Measurements from ENCODE around the gene NPEPPS. TPM values are rescaled to one million over a fixed set of nuclear protein-coding genes. Genes with fewer than 3 reads are reported as not detected.

Gene NPEPPS
- total RNA-seq, 6 experiments from 2014 or later, result 88.8 to 101 (median 89.9) TPM

GRCh38 chr17:47628014-47628566 lies 97.2 kb downstream of the NPEPPS start:
- H3K27ac Mint-ChIP-seq, result no peak overlapping the region
- no peak overlapping the region for H3K4me3 Mint-ChIP-seq
- peaks cover 10% of the 10 kb centered on the region for H3K36me3 Mint-ChIP-seq (ENCODE audit: low read depth)
- H3K4me1 Mint-ChIP-seq (ENCODE audit: low read depth), result peaks cover 8% of the 10 kb centered on the region
- TF ChIP-seq CTCF (IDR thresholded peaks at IDR 0.05), result no peak
- no peak for DNase-seq
- H3K27me3 Mint-ChIP-seq (ENCODE audit: insufficient read depth), result no peaks in the 10 kb centered on the region; the same call in 1 of the 2 replicates
- no peaks in the 10 kb centered on the region for H3K9me3 Mint-ChIP-seq

- Mint-ChIP-seq H3K4me1 (ENCODE audit: low read depth) (no peaks in the 10 kb centered on the region), H3K27me3 (ENCODE audit: insufficient read depth) (no peaks in the 10 kb centered on the region), H3K4me3 (no peak overlapping the region), H3K36me3 (ENCODE audit: low read depth) (peaks cover 2% of the 10 kb centered on the region; the same call in 1 of the 2 replicates), H3K9me3 (no peaks in the 10 kb centered on the region), H3K27ac (no peak overlapping the region)
- DNase-seq, result no peak
- no peak for TF ChIP-seq CTCF (IDR thresholded peaks at IDR 0.05)
Measured at GRCh38 chr17:47629826-47630225, 98.9 kb downstream of the NPEPPS start.

GRCh38 chr17:47630614-47631013 lies 99.7 kb downstream of the NPEPPS start:
- no peak for DNase-seq
- H3K36me3 Mint-ChIP-seq (ENCODE audit: low read depth), result no peaks in the 10 kb centered on the region
- no peaks in the 10 kb centered on the region for H3K9me3 Mint-ChIP-seq
- H3K4me1 Mint-ChIP-seq (ENCODE audit: low read depth), result no peaks in the 10 kb centered on the region
- H3K27ac Mint-ChIP-seq, result no peak overlapping the region
- no peak for TF ChIP-seq CTCF (IDR thresholded peaks at IDR 0.05)
- no peak overlapping the region for H3K4me3 Mint-ChIP-seq
- H3K27me3 Mint-ChIP-seq (ENCODE audit: insufficient read depth), result no peaks in the 10 kb centered on the region

- H3K4me3 Mint-ChIP-seq, result no peak overlapping the region
- H3K9me3 Mint-ChIP-seq, result no peaks in the 10 kb centered on the region
- no peak for DNase-seq
- H3K27me3 Mint-ChIP-seq (ENCODE audit: insufficient read depth), result peaks cover 2% of the 10 kb centered on the region
- no peak overlapping the region for H3K27ac Mint-ChIP-seq
- H3K36me3 Mint-ChIP-seq (ENCODE audit: low read depth), result 0 out of 2 replicates have a peak, but pooled peaks cover 4% of the 10 kb centered on the region
- H3K4me1 Mint-ChIP-seq (ENCODE audit: low read depth), result no peaks in the 10 kb centered on the region
- TF ChIP-seq CTCF (IDR thresholded peaks at IDR 0.05), result no peak
Measured at GRCh38 chr17:47632991-47633390, 102.1 kb downstream of the NPEPPS start.

- no peak overlapping the region for H3K4me3 Mint-ChIP-seq
- H3K27me3 Mint-ChIP-seq (ENCODE audit: insufficient read depth), result peaks cover 2% of the 10 kb centered on the region
- H3K9me3 Mint-ChIP-seq, result no peaks in the 10 kb centered on the region
- no peak for TF ChIP-seq CTCF (IDR thresholded peaks at IDR 0.05)
- no peak overlapping the region for H3K27ac Mint-ChIP-seq
- no peak for DNase-seq
- H3K4me1 Mint-ChIP-seq (ENCODE audit: low read depth), result no peaks in the 10 kb centered on the region
- 0 out of 2 replicates have a peak, but pooled peaks cover 4% of the 10 kb centered on the region for H3K36me3 Mint-ChIP-seq (ENCODE audit: low read depth)
Measured at GRCh38 chr17:47633996-47634395, 103.1 kb downstream of the NPEPPS start.

All from HFFc6 (cell line).